Fibroblast of lung (primary cell): ENCODE results near the gene RAB44. TPM values are rescaled to one million over a fixed set of nuclear protein-coding genes. Genes with fewer than 3 reads are reported as not detected.

Experiments used
- DNase-seq, 2 donors: peaks; one replicate each; pipeline versions ENCODE4 v3.0.0 to v3.0.0-alpha.2; 2010; ENCODE audit warnings: low read depth in 2 of 2
- H2AFZ ChIP-seq: 2 replicates; pipeline ENCODE4 v1.5.1; 2012; ENCODE audit warnings: low read length, control low read depth, inconsistent platforms
- H3K27ac ChIP-seq: 2 replicates; pipeline ENCODE4 v1.5.1; 2011; ENCODE audit warnings: low read length, control low read depth; ENCODE audit not compliant: insufficient read depth
- H3K27me3 ChIP-seq: 2 replicates; pipeline ENCODE4 v1.5.1; 2011; ENCODE audit warnings: mild to moderate bottlenecking, low read length; ENCODE audit not compliant: control insufficient read depth, insufficient read depth
- H3K36me3 ChIP-seq: 2 replicates; pipeline ENCODE4 v1.5.1; 2011; ENCODE audit warnings: low read length; ENCODE audit not compliant: control insufficient read depth, insufficient read depth
- H3K4me1 ChIP-seq: 2 replicates; pipeline ENCODE4 v1.5.1; 2011; ENCODE audit warnings: low read length; ENCODE audit not compliant: control insufficient read depth, insufficient read depth; ENCODE audit errors: extremely low read depth
- H3K4me2 ChIP-seq: 2 replicates; pipeline ENCODE4 v1.5.1; 2011; ENCODE audit warnings: low read length, control low read depth; ENCODE audit not compliant: insufficient read depth; ENCODE audit errors: extremely low read depth
- H3K4me3 ChIP-seq, 4 experiments: fragments of 200-600 bp in 1 of 4; sonication (generic) in 1 of 4; replicated peaks in 1 of 4; 2 replicates each; pipeline ENCODE4 v1.5.1; 2011 to 2016; ENCODE audit warnings: low read length in 4 of 4, low read depth in 3 of 4, mild to moderate bottlenecking in 3 of 4, control low read depth in 2 of 4, inconsistent platforms in 1 of 4, mixed read lengths in 1 of 4; ENCODE audit not compliant: insufficient read depth in 1 of 4; ENCODE audit errors: control extremely low read depth in 1 of 4
- H3K79me2 ChIP-seq: 2 replicates; pipeline ENCODE4 v1.5.1; 2012; ENCODE audit warnings: mild to moderate bottlenecking, low read length, inconsistent platforms; ENCODE audit not compliant: control insufficient read depth, insufficient read depth
- H3K9ac ChIP-seq: 2 replicates; pipeline ENCODE4 v1.5.1; 2011; ENCODE audit warnings: mild to moderate bottlenecking, low read length, control low read depth; ENCODE audit not compliant: insufficient read depth
- H3K9me3 ChIP-seq: 2 replicates; pipeline ENCODE4 v1.5.1; 2012; ENCODE audit warnings: low read depth, low read length; ENCODE audit not compliant: control insufficient read depth, insufficient read depth
- H4K20me1 ChIP-seq: 2 replicates; pipeline ENCODE4 v1.5.1; 2011; ENCODE audit warnings: low read length; ENCODE audit not compliant: control insufficient read depth, insufficient read depth; ENCODE audit errors: extremely low read depth
- EZH2 ChIP-seq: IDR thresholded peaks from 2 replicates; pipeline ENCODE4 v1.5.1; 2012; ENCODE audit warnings: low read length, control low read depth, mild to moderate bottlenecking; ENCODE audit errors: missing control alignments
- polyA plus RNA-seq, 2 donors: library from polyadenylated mRNA; depleted of rRNA in 1 of 2; stranded (reverse) in 1 of 2; unstranded in 1 of 2; fragments of >200 nt; gene quantifications; 2 replicates each; pipeline ENCODE4 v1.2.1, GENCODE V29; 2011 to 2012; ENCODE audit warnings: missing spikeins in 1 of 2
- total RNA-seq: library from RNA; depleted of rRNA; stranded (reverse); fragments of >200 nt; gene quantifications from 2 replicates; pipeline ENCODE4 v1.2.1, GENCODE V29; 2014
- TF ChIP-seq, protein P1 (sequence below), 2 donors: IDR thresholded peaks in 1 of 2; conservative IDR thresholded peaks in 1 of 2; 1 replicate in 1 of 2; 2 replicates in 1 of 2; pipeline ENCODE4 v1.5.1; 2011 to 2012; ENCODE audit warnings: low read length in 2 of 2, control low read depth in 1 of 2, inconsistent platforms in 1 of 2, low read depth in 1 of 2, mild to moderate bottlenecking in 1 of 2

The RAB44 gene
- total and polyA plus RNA-seq, 2 donors (not counting 1 experiment from before 2014, with no cell fraction given) = under 0.01 TPM; not detected in 1

DNA sequence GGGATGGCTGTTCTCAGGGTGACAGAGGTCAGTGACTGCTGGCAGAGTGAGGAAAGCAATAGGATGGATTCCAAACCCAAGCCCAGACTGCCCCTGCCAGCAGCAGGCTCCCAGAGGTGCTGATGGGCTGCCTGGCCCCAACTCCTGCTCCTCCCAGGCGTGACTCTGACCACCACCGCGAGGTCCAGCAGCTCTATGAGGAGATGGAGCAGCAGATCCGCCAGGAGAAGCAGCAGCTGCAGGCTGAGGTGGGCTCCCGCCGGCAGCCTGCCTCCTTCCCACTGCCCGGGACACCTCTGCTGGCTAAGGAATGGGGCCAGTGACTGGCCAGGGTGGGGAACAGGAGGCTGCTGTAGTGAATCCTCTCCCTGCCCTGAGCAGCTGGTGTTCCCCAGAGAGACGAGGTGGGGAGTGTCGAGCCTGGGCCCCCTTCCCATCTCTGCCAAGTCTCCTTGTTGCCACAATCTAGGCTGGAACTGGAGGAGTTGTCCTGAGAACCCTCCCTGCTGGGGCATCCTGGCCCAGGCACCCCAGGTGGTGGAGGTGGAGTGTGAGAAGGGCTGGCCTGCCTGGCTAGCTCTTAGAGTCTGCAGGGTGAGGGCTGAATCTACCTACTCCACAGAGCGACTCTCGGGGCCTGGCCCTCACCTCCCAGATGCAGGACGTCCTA lies 20.4 kb downstream of the RAB44 start:
- H3K9me3 ChIP-seq = no peaks in the 10 kb centered on the region
- H3K27me3 ChIP-seq = peaks cover 9% of the 10 kb centered on the region
- no peak overlapping the region for H3K4me2 ChIP-seq
- H4K20me1 ChIP-seq = no peaks in the 10 kb centered on the region
- no peak overlapping the region for H2AFZ ChIP-seq
- H3K9ac ChIP-seq = no peak overlapping the region
- TF ChIP-seq EZH2 = no peak
- TF ChIP-seq, protein P1, sequence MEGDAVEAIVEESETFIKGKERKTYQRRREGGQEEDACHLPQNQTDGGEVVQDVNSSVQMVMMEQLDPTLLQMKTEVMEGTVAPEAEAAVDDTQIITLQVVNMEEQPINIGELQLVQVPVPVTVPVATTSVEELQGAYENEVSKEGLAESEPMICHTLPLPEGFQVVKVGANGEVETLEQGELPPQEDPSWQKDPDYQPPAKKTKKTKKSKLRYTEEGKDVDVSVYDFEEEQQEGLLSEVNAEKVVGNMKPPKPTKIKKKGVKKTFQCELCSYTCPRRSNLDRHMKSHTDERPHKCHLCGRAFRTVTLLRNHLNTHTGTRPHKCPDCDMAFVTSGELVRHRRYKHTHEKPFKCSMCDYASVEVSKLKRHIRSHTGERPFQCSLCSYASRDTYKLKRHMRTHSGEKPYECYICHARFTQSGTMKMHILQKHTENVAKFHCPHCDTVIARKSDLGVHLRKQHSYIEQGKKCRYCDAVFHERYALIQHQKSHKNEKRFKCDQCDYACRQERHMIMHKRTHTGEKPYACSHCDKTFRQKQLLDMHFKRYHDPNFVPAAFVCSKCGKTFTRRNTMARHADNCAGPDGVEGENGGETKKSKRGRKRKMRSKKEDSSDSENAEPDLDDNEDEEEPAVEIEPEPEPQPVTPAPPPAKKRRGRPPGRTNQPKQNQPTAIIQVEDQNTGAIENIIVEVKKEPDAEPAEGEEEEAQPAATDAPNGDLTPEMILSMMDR (conservative IDR thresholded peaks at IDR 0.05 in 1 of 2, IDR thresholded peaks at IDR 0.05 in 1 of 2; ENCODE audit: low read depth in 1 of 2, low read length in 2 of 2) = no peak
- DNase-seq = no peak
- H3K27ac ChIP-seq = no peak overlapping the region
- no peaks in the 10 kb centered on the region for H3K4me1 ChIP-seq
- H3K4me3 ChIP-seq = no peak overlapping the region
- no peaks in the 10 kb centered on the region for H3K79me2 ChIP-seq
- no peaks in the 10 kb centered on the region for H3K36me3 ChIP-seq

DNA sequence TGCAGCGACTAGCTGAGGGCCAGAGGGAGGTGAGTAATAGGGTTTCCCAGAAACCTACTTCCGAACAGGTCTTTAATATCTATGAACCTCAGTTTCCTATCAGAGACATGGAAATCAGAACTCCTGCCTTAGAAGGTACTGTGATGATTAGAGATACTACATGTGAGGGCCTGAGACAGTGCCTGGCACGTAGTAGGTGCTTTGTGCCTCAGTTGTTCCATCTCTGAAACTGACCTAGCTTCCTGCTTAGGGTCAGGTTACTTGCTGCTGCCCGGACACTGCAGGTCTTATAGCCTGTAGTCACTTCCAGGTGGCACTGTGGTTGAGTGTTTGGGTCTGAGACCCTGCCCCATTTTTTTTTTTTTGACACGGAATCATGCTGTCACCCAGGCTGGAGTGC lies 20.9 kb downstream of the RAB44 start:
- no peak overlapping the region for H3K4me2 ChIP-seq
- H3K4me3 ChIP-seq = no peak overlapping the region
- H3K4me1 ChIP-seq = no peaks in the 10 kb centered on the region
- H3K27ac ChIP-seq = no peak overlapping the region
- no peaks in the 10 kb centered on the region for H3K79me2 ChIP-seq
- H3K9me3 ChIP-seq = no peaks in the 10 kb centered on the region
- H3K9ac ChIP-seq = no peak overlapping the region
- H4K20me1 ChIP-seq = no peaks in the 10 kb centered on the region
- no peaks in the 10 kb centered on the region for H3K36me3 ChIP-seq
- H3K27me3 ChIP-seq = peaks cover 9% of the 10 kb centered on the region
- no peak for DNase-seq
- no peak for TF ChIP-seq EZH2
- TF ChIP-seq, protein P1 (conservative IDR thresholded peaks at IDR 0.05 in 1 of 2, IDR thresholded peaks at IDR 0.05 in 1 of 2; ENCODE audit: low read depth in 1 of 2, low read length in 2 of 2) = no peak
- no peak overlapping the region for H2AFZ ChIP-seq

DNA sequence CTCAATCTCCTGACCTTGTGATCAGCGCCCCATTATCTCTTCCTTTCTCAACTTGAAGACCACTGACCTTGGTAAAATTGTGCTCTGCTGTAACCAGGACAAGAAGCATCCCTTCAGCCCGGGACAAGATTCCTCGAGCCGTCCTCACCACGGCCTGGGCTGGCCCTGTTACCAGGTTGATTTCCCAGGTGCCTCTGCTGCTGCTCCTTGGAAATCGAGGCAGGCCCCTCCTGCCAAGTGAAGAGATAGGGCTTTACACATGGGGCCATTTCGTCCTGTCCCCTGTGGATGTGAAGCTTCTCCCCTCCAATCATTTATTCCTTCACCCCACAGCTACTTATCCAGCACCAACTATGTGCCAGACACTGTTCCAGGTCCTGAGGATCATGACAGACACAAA lies 21.5 kb downstream of the RAB44 start:
- Histone ChIP-seq H3K4me1 (no peaks in the 10 kb centered on the region), H3K36me3 (no peaks in the 10 kb centered on the region), H3K9ac (no peak overlapping the region), H3K9me3 (no peaks in the 10 kb centered on the region), H3K4me3 (no peak overlapping the region), H3K79me2 (no peaks in the 10 kb centered on the region), H4K20me1 (no peaks in the 10 kb centered on the region), H3K27me3 (peaks cover 9% of the 10 kb centered on the region), H3K4me2 (no peak overlapping the region), H3K27ac (no peak overlapping the region), H2AFZ (no peak overlapping the region)
- TF ChIP-seq, protein P1 (conservative IDR thresholded peaks at IDR 0.05 in 1 of 2, IDR thresholded peaks at IDR 0.05 in 1 of 2; ENCODE audit: low read depth in 1 of 2, low read length in 2 of 2) = no peak
- TF ChIP-seq EZH2 = no peak
- DNase-seq = no peak
